SJSA1 (cell line): Measurements from ENCODE around the gene PMFBP1. TPM values are rescaled to one million over a fixed set of nuclear protein-coding genes. Genes with fewer than 3 reads are reported as not detected.

Source experiments
- DNase-seq, 2 experiments: peaks; one replicate each; pipeline ENCODE4 v3.0.0-alpha.2; 2015 to 2020; ENCODE audit warnings: low spot score in 2 of 2, low read depth in 1 of 2
- H3K27ac ChIP-seq: fragments of 250-450 bp; sonication (Bioruptor Pico); 2 replicates; pipeline ENCODE4 v1.5.1; 2020; ENCODE audit warnings: mild to moderate bottlenecking, moderate library complexity
- H3K27me3 ChIP-seq: fragments of 250-450 bp; sonication (Bioruptor Pico); replicated peaks from 2 replicates; pipeline ENCODE4 v1.5.1; 2020; ENCODE audit warnings: mild to moderate bottlenecking, moderate library complexity
- H3K36me3 ChIP-seq: fragments of 250-450 bp; sonication (Bioruptor Pico); 2 replicates; pipeline ENCODE4 v1.5.1; 2020; ENCODE audit warnings: mild to moderate bottlenecking
- H3K4me1 ChIP-seq: fragments of 250-450 bp; sonication (Bioruptor Pico); replicated peaks from 2 replicates; pipeline ENCODE4 v1.6.1; 2021; ENCODE audit warnings: mild to moderate bottlenecking
- H3K4me3 ChIP-seq: fragments of 250-450 bp; sonication (Bioruptor Pico); 2 replicates; pipeline ENCODE4 v1.5.1; 2020; ENCODE audit warnings: mild to moderate bottlenecking
- H3K9me3 ChIP-seq: fragments of 250-450 bp; sonication (Bioruptor Pico); replicated peaks from 2 replicates; pipeline ENCODE4 v1.5.1; 2020; ENCODE audit warnings: mild to moderate bottlenecking
- total RNA-seq: library from RNA; depleted of rRNA; stranded (reverse); fragments of >200 nt; shearing (Covaris generic); gene quantifications from 2 replicates; pipeline ENCODE4 v1.2.3, GENCODE V29; 2014

Gene PMFBP1
- total RNA-seq, 1 experiment from 2014 or later = not detected

- H3K4me3 ChIP-seq = no peak overlapping the region
- no peaks in the 10 kb centered on the region for H3K4me1 ChIP-seq
- no peaks in the 10 kb centered on the region for H3K36me3 ChIP-seq
- H3K27me3 ChIP-seq = no peaks in the 10 kb centered on the region
- no peak for DNase-seq
- no peak overlapping the region for H3K27ac ChIP-seq
- no peaks in the 10 kb centered on the region for H3K9me3 ChIP-seq
Observed at GRCh38 chr16:72171236-72171635, 719 bp downstream of the PMFBP1 start.

- H3K4me1 ChIP-seq = no peaks in the 10 kb centered on the region
- H3K4me3 ChIP-seq = no peak overlapping the region
- H3K9me3 ChIP-seq = no peaks in the 10 kb centered on the region
- no peak for DNase-seq
- no peaks in the 10 kb centered on the region for H3K27me3 ChIP-seq
- no peaks in the 10 kb centered on the region for H3K36me3 ChIP-seq
- no peak overlapping the region for H3K27ac ChIP-seq
Observed at GRCh38 chr16:72169708-72170107, 2.2 kb downstream of the PMFBP1 start.

- DNase-seq = no peak
- Histone ChIP-seq H3K36me3 (no peaks in the 10 kb centered on the region), H3K4me1 (no peaks in the 10 kb centered on the region), H3K27ac (no peak overlapping the region), H3K27me3 (no peaks in the 10 kb centered on the region), H3K4me3 (no peak overlapping the region), H3K9me3 (no peaks in the 10 kb centered on the region)
Observed at GRCh38 chr16:72168365-72168764, 3.6 kb downstream of the PMFBP1 start.

GRCh38 chr16:72166954-72167561 lies 4.9 kb downstream of the PMFBP1 start:
- DNase-seq = no peak
- no peak overlapping the region for H3K27ac ChIP-seq
- no peaks in the 10 kb centered on the region for H3K4me1 ChIP-seq
- no peak overlapping the region for H3K4me3 ChIP-seq
- H3K36me3 ChIP-seq = no peaks in the 10 kb centered on the region
- no peaks in the 10 kb centered on the region for H3K27me3 ChIP-seq
- no peaks in the 10 kb centered on the region for H3K9me3 ChIP-seq

- no peaks in the 10 kb centered on the region for H3K4me1 ChIP-seq
- 0 out of 2 replicates have a peak, but pooled peaks cover 2% of the 10 kb centered on the region for H3K27me3 ChIP-seq
- H3K4me3 ChIP-seq = no peak overlapping the region
- no peak overlapping the region for H3K27ac ChIP-seq
- no peak for DNase-seq
- H3K9me3 ChIP-seq = no peaks in the 10 kb centered on the region
- no peaks in the 10 kb centered on the region for H3K36me3 ChIP-seq
Observed at GRCh38 chr16:72166151-72166550, 5.8 kb downstream of the PMFBP1 start.

- H3K4me1 ChIP-seq = no peaks in the 10 kb centered on the region
- no peak for DNase-seq
- 0 out of 2 replicates have a peak, but pooled peaks cover 2% of the 10 kb centered on the region for H3K27me3 ChIP-seq
- no peak overlapping the region for H3K4me3 ChIP-seq
- no peaks in the 10 kb centered on the region for H3K9me3 ChIP-seq
- no peak overlapping the region for H3K27ac ChIP-seq
- no peaks in the 10 kb centered on the region for H3K36me3 ChIP-seq
Observed at GRCh38 chr16:72164691-72165090, 7.3 kb downstream of the PMFBP1 start.

GRCh38 chr16:72162105-72162692 lies 9.8 kb downstream of the PMFBP1 start:
- Histone ChIP-seq H3K4me3 (no peak overlapping the region), H3K27ac (no peak overlapping the region), H3K9me3 (no peaks in the 10 kb centered on the region), H3K4me1 (no peaks in the 10 kb centered on the region), H3K36me3 (no peaks in the 10 kb centered on the region), H3K27me3 (0 out of 2 replicates have a peak, but pooled peaks cover 2% of the 10 kb centered on the region)
- DNase-seq = no peak

- no peak for DNase-seq
- Histone ChIP-seq H3K36me3 (no peaks in the 10 kb centered on the region), H3K27me3 (0 out of 2 replicates have a peak, but pooled peaks cover 2% of the 10 kb centered on the region), H3K27ac (no peak overlapping the region), H3K9me3 (no peaks in the 10 kb centered on the region), H3K4me1 (no peaks in the 10 kb centered on the region), H3K4me3 (no peak overlapping the region)
Observed at GRCh38 chr16:72159801-72160200, 12.2 kb downstream of the PMFBP1 start.

- Histone ChIP-seq H3K4me3 (no peak overlapping the region), H3K27me3 (0 out of 2 replicates have a peak, but pooled peaks cover 2% of the 10 kb centered on the region), H3K36me3 (no peaks in the 10 kb centered on the region), H3K4me1 (no peaks in the 10 kb centered on the region), H3K27ac (no peak overlapping the region), H3K9me3 (no peaks in the 10 kb centered on the region)
- no peak for DNase-seq
Observed at GRCh38 chr16:72159386-72159785, 12.6 kb downstream of the PMFBP1 start.

GRCh38 chr16:72149676-72150464 lies 22.1 kb downstream of the PMFBP1 start:
- Histone ChIP-seq H3K36me3 (no peaks in the 10 kb centered on the region), H3K27ac (no peak overlapping the region), H3K9me3 (no peaks in the 10 kb centered on the region), H3K4me1 (no peaks in the 10 kb centered on the region), H3K4me3 (no peak overlapping the region), H3K27me3 (no peaks in the 10 kb centered on the region)
- no peak for DNase-seq

GRCh38 chr16:72142476-72142875 lies 29.5 kb downstream of the PMFBP1 start:
- no peaks in the 10 kb centered on the region for H3K9me3 ChIP-seq
- H3K27ac ChIP-seq = no peak overlapping the region
- H3K4me3 ChIP-seq = no peak overlapping the region
- no peak for DNase-seq
- no peaks in the 10 kb centered on the region for H3K36me3 ChIP-seq
- no peaks in the 10 kb centered on the region for H3K4me1 ChIP-seq
- 0 out of 2 replicates have a peak, but pooled peaks cover 4% of the 10 kb centered on the region for H3K27me3 ChIP-seq

GRCh38 chr16:72139908-72140307 lies 32.0 kb downstream of the PMFBP1 start:
- Histone ChIP-seq H3K27me3 (0 out of 2 replicates have a peak, but pooled peaks cover 4% of the 10 kb centered on the region), H3K4me1 (no peaks in the 10 kb centered on the region), H3K27ac (no peak overlapping the region), H3K36me3 (no peaks in the 10 kb centered on the region), H3K9me3 (no peaks in the 10 kb centered on the region), H3K4me3 (no peak overlapping the region)
- no peak for DNase-seq

GRCh38 chr16:72138064-72138572 lies 33.8 kb downstream of the PMFBP1 start:
- Histone ChIP-seq H3K36me3 (no peaks in the 10 kb centered on the region), H3K9me3 (no peaks in the 10 kb centered on the region), H3K27ac (no peak overlapping the region), H3K4me3 (no peak overlapping the region), H3K27me3 (peaks cover 4% of the 10 kb centered on the region; the same call in 1 of the 2 replicates), H3K4me1 (no peaks in the 10 kb centered on the region)
- no peak for DNase-seq
